Activated T-cell treated with anti-CD3 and anti-CD28 coated beads for 4 hours (primary cell): Measurements from ENCODE around the gene TRIM8.

ENCODE experiments used
- DNase-seq: peaks from one replicate; pipeline ENCODE4 v3.0.0-alpha.2; 2020

TRIM8 gene

GRCh38 chr10:102633287-102633686, 11.0 kb upstream of the TRIM8 start:
- DNase-seq: no peak

GRCh38 chr10:102633848-102634247, 10.4 kb upstream of the TRIM8 start:
- DNase-seq: no peak

GRCh38 chr10:102634686-102635085, 9.6 kb upstream of the TRIM8 start:
- no peak for DNase-seq

DNA sequence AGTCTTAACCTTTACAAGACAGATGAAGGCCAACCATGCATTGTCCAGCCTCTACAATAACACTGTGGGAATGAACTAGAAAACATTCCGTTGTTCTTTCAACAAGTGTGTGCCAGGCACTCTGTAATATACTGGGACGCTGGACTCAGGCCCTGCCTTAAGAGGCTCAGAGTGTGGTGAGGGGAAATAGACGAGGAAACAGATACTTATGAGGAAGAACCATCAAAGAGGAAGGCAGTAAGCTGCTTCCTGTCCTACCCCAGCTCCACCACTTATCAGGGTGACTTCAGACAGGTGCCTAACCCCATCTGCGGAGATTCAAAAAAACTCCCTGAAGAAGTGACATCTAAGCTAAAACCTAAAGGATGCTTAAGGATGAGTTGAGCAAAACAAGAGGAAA, 8.9 kb upstream of the TRIM8 start:
- DNase-seq: no peak

GRCh38 chr10:102639537-102639936, 4.7 kb upstream of the TRIM8 start:
- DNase-seq: no peak

DNA sequence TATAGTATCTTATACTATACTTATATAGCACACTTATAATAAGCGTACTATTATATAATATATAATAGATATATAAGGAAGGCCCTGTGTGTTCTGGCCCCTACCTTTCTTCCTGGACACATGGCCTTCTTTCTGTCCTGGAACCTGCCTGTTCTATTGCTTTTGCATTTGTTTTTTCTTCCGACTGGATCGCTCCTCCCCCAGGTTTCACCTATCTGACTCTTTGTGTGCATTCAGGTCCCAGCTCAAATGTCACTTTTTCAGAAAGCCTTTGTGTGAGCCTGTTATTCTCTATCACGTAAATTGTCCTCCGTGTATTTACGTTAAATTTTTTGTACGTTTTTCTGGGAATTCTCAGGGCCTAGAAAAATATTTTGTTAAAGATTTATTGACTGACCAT, 2.9 kb upstream of the TRIM8 start:
- DNase-seq: no peak

DNA sequence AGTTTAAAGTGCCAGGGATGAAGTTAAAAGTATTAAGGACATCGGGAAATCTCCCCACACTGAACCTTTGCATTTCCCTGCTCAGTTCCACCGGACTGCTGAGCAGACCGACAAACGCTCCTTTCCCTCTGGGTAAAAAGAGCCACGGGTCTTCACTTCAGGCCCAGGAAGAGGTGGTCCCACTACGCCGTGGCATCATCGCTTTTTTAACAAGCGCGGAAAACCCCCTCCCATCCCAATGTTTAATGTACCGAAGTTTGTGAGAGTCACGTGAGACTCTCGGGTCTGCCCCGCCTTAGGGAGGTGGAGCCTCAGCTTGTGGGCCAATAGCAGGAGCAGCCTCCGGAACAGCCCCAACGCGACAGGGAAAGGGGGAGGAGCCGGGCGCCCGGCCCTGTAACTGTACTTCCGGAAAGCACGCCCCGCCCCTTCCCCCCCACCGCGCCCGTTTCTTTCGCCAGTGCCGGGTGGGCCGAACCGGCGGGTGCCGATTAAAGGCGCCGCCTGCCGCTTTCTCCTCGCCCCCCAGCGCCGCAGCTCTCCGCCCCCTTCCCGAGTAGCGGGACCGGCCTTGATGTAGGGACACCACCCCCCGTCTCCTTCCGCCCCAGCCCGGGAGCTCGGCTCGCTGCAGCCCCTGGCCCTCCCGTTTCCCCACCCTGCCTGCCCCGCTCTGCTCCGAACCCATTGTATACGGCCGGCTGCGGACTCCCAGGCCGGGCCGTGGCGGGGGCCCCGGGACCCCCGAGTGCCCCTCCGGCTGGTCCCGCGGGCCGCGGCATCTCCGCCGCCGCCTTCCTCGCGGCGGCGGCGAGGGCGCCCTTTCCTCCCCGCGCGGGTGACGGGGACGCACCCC, 2.2 kb upstream of the TRIM8 start:
- peak; percentile 96 for DNase-seq

DNA sequence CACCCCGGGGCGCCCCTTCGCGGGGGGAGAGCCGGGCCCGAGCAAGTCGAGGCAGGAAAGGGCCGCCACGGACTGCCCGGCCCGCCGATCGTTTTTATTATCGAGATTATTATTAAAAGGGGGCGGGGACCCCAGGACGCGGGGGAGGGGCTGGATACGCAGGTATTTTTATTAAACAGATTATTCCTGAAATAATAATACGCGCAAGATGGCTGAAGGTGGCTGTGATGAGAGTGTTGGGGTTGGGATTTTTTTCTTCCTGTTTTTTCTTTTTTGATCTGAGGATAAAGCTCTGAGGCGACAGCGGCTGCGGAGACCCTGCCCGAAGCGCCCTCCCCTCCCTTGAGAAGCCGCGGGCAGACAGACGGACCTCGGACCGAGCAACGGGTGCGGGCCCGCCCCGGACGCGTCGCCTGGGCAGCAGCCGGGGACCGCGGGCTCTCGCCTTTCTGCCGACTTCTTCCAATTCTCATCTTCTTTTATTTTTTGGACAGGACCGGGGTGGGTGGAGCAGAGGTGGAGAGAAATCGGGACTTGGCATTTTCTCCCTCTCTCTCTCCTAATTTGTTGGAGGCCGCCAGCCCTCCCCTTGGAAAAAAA, 1.4 kb upstream of the TRIM8 start:
- peak; percentile 38 for DNase-seq

GRCh38 chr10:102643336-102644065, 778 bp upstream of the TRIM8 start:
- no peak for DNase-seq

DNA sequence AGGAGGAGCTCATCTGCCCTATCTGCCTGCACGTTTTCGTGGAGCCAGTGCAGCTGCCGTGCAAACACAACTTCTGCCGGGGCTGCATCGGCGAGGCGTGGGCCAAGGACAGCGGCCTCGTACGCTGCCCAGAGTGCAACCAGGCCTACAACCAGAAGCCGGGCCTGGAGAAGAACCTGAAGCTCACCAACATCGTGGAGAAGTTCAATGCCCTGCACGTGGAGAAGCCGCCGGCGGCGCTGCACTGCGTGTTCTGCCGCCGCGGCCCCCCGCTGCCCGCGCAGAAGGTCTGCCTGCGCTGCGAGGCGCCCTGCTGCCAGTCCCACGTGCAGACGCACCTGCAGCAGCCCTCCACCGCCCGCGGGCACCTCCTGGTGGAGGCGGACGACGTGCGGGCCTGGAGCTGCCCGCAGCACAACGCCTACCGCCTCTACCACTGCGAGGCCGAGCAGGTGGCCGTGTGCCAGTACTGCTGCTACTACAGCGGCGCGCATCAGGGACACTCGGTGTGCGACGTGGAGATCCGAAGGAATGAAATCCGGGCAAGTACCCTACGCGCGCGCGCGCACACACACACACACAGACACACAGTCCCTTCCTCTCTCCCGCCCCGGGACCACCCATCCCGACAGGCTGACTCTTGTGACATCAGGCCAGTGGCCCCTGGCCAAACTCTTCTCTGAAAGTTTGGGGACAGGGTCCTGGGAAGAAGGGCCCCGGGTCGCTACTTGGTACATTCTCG, 538 bp downstream of the TRIM8 start:
- peak; percentile 61 for DNase-seq

DNA sequence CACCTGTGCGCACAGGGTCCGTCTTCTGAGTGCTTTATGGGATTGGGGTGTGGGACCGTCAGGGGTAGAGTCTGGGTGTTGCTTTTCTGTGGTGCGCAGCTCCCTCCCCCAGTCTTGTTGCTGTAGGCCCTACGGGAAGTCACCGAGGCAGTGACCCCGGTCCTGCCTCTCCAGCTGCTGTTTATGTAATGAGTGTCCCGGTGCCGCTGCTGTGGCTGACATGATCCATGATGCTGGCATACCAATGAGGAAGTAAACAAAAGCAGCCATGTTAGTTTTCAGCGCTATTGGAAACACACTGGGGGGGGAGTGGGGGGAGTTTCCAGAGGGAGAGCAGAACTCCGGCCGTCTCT, 1.1 kb downstream of the TRIM8 start:
- no peak for DNase-seq

GRCh38 chr10:102645741-102646609, 1.7 kb downstream of the TRIM8 start:
- DNase-seq: peak; percentile 55

- DNase-seq: no peak
These were observed 2.5 kb downstream of the TRIM8 start for GRCh38 chr10:102646610-102647442.

DNA sequence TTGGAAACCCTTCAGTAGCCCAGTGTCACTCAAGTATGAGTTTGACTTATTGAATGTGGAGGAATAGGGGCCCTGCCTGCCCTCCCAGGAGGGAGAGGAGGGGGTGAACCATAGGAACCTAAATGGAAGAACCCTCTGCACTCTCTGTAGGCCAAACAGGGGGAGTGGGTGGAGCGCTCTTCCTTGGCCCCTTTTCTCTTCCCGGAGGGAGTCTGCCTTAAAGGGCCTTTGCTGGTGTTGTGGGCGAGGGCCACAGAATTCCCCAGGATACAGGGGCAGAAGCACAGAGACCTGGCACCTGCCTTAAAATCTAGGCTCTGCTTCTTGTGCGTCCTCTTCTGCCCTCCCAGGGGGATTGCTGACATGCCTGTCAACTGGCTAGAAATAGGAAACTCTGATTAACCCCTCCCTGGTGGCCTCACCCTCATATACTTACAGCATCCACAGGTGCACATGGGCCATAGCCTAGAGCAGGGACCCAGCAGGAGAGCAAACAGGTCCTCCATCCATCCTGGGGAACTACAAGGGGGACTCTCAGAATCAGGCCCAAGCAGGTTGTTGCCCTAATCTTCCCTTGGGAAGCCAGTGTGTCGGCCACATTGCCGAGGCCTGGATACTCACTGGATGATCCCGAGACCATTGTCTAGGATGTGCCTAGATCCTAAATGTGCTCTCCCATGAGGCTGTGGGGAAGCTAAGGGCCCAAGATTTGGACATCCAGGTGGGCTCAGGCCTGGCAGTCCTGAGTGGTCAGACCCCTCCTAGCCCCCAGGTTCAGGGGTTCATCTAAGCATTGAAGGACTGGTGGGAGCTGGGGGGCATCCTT, 3.4 kb downstream of the TRIM8 start:
- DNase-seq: no peak

DNA sequence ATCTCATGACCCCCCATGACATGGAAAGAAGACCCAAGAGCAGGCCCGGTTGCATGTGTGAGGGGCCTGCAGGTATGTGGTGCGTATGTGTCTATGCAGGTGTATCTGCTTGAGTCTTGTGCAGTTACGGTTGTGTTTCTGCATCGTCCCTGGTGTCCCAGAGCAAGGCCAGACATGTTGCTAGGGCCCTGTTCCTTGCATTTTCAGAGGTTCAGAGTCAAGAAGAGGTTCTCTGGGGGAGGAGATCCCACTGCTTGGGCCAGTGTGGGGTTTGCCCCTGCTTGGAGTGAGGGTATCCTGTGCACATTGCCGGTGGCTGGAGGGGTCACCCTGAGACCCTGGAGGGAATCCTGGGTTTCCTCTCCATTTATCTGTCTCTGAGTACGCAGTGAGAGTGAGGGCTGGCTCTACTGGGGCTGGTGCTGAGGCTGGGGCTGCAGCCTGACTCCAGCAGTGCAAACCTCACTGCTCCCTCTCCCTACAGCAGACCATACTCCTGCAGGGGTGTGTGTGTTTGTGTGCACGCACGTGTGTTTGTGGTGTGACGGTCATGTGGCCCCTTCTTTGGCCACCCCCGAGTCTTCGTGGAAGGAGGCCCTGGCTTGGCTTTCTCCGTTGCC, 4.1 kb downstream of the TRIM8 start:
- no peak for DNase-seq

GRCh38 chr10:102648889-102649796, 4.9 kb downstream of the TRIM8 start:
- DNase-seq: no peak

DNA sequence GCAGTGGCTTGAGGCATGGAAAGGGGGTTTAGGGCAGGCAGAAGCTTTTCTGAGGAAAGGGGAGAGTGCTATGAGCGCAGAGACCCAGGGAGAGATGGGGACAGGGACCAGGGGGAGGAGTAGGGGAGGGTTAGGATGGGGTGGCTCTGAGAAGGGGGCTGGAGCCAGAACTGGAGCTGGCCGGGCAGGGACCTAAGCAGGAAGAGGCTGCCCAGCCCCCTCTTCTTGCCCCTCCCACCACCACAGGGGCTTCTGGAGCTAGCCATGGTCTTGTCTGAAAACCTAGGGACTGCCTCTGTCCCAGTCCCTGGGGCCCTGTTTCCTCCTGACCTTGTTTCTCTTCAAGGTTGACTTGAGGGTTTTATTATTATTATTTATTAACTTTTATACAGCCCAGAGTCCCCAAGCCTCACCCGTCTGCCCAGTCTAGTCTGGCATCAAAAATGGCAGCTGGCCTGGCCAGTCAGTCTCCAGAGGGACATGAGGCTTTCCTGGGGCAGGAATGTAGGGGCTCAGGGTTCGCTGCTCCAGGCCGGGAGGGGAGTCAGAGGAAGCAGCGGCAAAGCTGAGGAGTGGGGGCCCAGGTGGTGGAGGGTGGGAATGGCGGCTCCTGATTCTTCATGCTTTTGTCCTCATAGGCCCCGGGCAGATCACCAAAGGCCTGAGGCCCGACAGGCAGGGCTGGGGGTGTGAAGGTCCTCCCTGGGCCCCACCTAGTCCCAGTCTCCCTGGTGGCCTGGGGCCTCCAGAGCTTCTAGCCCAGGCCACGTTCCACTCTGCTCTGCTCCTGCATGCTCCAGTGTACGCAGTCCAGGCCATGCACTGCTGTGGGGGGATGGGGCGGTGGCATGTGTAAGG, 5.7 kb downstream of the TRIM8 start:
- DNase-seq: no peak
